Nephron (organoid): ENCODE measurements around the gene PELI3.

Experiments used
- H3K27ac Mint-ChIP-seq, 3 experiments: 2 replicates each; pipeline ENCODE4 v1.8.0; 2020; ENCODE audit warnings: mixed read lengths in 3 of 3, mild to moderate bottlenecking in 2 of 3, moderate library complexity in 1 of 3
- H3K27me3 Mint-ChIP-seq: 2 replicates; pipeline ENCODE4 v1.8.0; 2021; ENCODE audit warnings: low read depth, mild to moderate bottlenecking, moderate library complexity, mixed read lengths
- H3K36me3 Mint-ChIP-seq: 2 replicates; pipeline ENCODE4 v1.8.0; 2020; ENCODE audit warnings: low read depth, mixed read lengths
- H3K4me1 Mint-ChIP-seq: 2 replicates; pipeline ENCODE4 v1.8.0; 2020; ENCODE audit warnings: mixed read lengths
- H3K4me3 Mint-ChIP-seq, 3 experiments: 2 replicates each; pipeline ENCODE4 v1.8.0; 2020; ENCODE audit warnings: mild to moderate bottlenecking in 3 of 3, mixed read lengths in 3 of 3, moderate library complexity in 2 of 3
- H3K9me3 Mint-ChIP-seq: 2 replicates; pipeline ENCODE4 v1.8.0; 2020; ENCODE audit warnings: mixed read lengths
- TF ChIP-seq, protein P1 (sequence below), 3 experiments: fragments of 200-600 bp; sonication (generic); IDR thresholded peaks; one replicate each; pipeline ENCODE4 v1.5.0; 2021; ENCODE audit warnings: antibody characterized with exemption in 3 of 3; ENCODE audit not compliant: unreplicated experiment in 3 of 3

PELI3 gene

DNA sequence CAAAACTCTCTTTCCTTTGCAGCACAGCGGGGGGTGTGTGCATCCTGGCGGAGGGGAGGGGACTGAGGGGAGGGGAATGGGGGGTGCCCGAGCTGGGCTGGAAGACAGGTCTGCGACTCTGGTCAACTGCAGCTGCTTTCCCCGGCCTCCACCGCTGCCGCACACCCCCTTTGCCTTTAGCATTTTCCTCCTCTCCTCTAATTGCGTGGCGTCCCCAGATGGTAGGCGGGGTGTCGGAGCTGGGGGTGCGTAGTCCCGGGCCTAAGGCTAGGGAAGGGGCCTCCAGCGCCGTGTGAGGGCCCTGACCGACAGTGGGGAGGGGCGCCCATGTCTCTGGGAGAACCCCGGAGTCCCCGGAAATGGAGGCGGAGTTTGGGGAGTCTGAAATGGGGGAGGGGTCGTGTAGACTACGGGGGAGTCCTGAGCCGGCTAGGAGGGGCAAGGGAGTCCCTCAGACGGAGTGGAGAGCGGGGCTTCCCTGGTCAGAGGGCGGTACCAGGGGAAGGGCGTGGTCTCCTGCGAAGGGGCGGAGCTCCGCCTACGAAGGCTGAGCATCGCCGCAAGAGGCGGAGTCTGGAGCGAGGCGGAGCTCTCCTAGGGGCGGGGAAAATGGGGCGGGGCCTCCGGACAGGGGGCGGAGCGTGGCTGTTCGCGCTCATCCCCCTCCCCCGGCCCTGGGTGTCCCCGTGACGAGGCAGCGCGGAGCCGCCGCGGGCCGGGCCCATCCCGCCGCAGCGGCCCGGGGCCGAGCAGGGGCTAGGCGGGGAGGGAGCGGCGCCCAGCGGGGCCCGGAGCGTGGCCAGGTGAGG, at the start of gene PELI3:
Gene PELI3 (plus strand): TSS at position 681 of the 809 bp plus-strand sequence. CDS start 1,224 bp downstream, outside the sequence.
- peak within 1 kb of the TSS; percentile 62 to 89 (median 85) for H3K27ac Mint-ChIP-seq
- peaks cover 6% of the 10 kb centered on the region for H3K9me3 Mint-ChIP-seq
- H3K4me3 Mint-ChIP-seq = peak within 1 kb of the TSS; percentile 93 to 97 (median 96)
- H3K36me3 Mint-ChIP-seq = peaks cover 5% of the 10 kb centered on the region
- TF ChIP-seq, protein P1, sequence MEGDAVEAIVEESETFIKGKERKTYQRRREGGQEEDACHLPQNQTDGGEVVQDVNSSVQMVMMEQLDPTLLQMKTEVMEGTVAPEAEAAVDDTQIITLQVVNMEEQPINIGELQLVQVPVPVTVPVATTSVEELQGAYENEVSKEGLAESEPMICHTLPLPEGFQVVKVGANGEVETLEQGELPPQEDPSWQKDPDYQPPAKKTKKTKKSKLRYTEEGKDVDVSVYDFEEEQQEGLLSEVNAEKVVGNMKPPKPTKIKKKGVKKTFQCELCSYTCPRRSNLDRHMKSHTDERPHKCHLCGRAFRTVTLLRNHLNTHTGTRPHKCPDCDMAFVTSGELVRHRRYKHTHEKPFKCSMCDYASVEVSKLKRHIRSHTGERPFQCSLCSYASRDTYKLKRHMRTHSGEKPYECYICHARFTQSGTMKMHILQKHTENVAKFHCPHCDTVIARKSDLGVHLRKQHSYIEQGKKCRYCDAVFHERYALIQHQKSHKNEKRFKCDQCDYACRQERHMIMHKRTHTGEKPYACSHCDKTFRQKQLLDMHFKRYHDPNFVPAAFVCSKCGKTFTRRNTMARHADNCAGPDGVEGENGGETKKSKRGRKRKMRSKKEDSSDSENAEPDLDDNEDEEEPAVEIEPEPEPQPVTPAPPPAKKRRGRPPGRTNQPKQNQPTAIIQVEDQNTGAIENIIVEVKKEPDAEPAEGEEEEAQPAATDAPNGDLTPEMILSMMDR (IDR thresholded peaks at IDR 0.05; ENCODE audit: unreplicated experiment in 3 of 3) = no peak
- peaks cover 16% of the 10 kb centered on the region for H3K4me1 Mint-ChIP-seq
- peaks cover 4% of the 10 kb centered on the region for H3K27me3 Mint-ChIP-seq

DNA sequence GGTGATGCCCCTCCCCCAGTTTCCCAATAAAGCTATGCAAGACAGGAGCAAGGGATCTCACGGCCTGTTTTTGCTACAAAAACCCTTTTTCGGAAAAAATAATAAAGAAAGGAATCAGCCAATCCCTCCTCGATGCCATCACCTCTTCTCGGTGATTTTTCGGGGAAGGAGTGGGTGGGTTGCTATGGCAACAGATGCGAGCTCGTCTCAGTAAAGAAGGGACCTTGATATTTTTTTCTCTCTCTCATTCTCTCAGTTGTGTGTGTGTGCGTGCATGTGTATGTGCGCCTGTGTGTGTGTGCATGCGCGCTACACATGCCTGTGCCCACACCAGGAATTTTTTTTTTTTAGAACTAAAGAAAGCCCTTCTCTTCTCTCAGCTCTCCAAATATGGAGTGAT, 49.7 kb upstream of the PELI3 start:
- TF ChIP-seq, protein P1 (IDR thresholded peaks at IDR 0.05; ENCODE audit: unreplicated experiment in 3 of 3) = no peak

GRCh38 chr11:66418168-66418985, 48.3 kb upstream of the PELI3 start:
- peaks cover 5% of the 10 kb centered on the region for H3K9me3 Mint-ChIP-seq
- H3K27me3 Mint-ChIP-seq = peaks cover 69% of the 10 kb centered on the region
- peak overlapping the region in 1 of 3 experiments; percentile 14 for H3K27ac Mint-ChIP-seq
- H3K36me3 Mint-ChIP-seq = peaks cover 3% of the 10 kb centered on the region
- TF ChIP-seq, protein P1 (IDR thresholded peaks at IDR 0.05; ENCODE audit: unreplicated experiment in 3 of 3) = no peak
- peaks cover 16% of the 10 kb centered on the region for H3K4me1 Mint-ChIP-seq
- H3K4me3 Mint-ChIP-seq = peak overlapping the region in 2 of 3 experiments; percentile 56 to 57

More for the DNA sequence above, 49.7 kb upstream of the PELI3 start:
- H3K36me3 Mint-ChIP-seq = peaks cover 3% of the 10 kb centered on the region
- peaks cover 16% of the 10 kb centered on the region for H3K4me1 Mint-ChIP-seq
- H3K9me3 Mint-ChIP-seq = peaks cover 5% of the 10 kb centered on the region
- H3K27me3 Mint-ChIP-seq = peaks cover 76% of the 10 kb centered on the region
- H3K27ac Mint-ChIP-seq = no peak overlapping the region
- H3K4me3 Mint-ChIP-seq = no peak overlapping the region

DNA sequence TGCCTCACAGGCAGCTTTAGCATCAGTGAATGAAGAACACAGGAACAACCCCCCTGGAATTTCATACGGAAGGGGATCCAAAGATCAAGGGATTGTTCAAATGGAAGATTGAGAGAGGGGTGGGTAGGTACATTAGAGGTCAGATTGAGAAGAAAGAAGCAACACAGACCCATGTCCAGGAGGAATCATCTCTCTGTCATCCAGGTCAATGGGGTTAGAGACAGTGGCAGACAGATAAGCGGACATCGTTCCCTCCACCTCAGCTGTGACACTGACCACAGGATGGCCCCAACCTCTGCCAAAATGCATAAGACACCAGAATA, 47.8 kb upstream of the PELI3 start:
- TF ChIP-seq, protein P1 (IDR thresholded peaks at IDR 0.05; ENCODE audit: unreplicated experiment in 3 of 3) = no peak
- Mint-ChIP-seq H3K27ac (peak overlapping the region in 1 of 3 experiments; percentile 14), H3K27me3 (peaks cover 68% of the 10 kb centered on the region), H3K9me3 (peaks cover 5% of the 10 kb centered on the region), H3K4me3 (peak overlapping the region in 2 of 3 experiments; percentile 56 to 57), H3K4me1 (peaks cover 16% of the 10 kb centered on the region), H3K36me3 (peaks cover 3% of the 10 kb centered on the region)

- TF ChIP-seq, protein P1 (IDR thresholded peaks at IDR 0.05; ENCODE audit: unreplicated experiment in 3 of 3) = no peak
- H3K9me3 Mint-ChIP-seq = peaks cover 5% of the 10 kb centered on the region
- no peak overlapping the region for H3K27ac Mint-ChIP-seq
Observed at GRCh38 chr11:66419825-66420224, 46.9 kb upstream of the PELI3 start.

More at GRCh38 chr11:66419825-66420224, 46.9 kb upstream of the PELI3 start:
- Mint-ChIP-seq H3K4me3 (no peak overlapping the region), H3K27me3 (peaks cover 63% of the 10 kb centered on the region), H3K4me1 (peaks cover 16% of the 10 kb centered on the region), H3K36me3 (peaks cover 3% of the 10 kb centered on the region)
